SK-N-SH (cell line): ENCODE measurements around the gene ZNF444. TPM values are rescaled to one million over a fixed set of nuclear protein-coding genes. Genes with fewer than 3 reads are reported as not detected.

Experiments
- CTCF ChIA-PET: fragments of 300-600, 350-600 bp; formaldehyde crosslinking; extraction: SDS; loops from one replicate; lab custom pipeline; 2021; lab: Yijun Ruan, JAX
- POLR2A ChIA-PET: fragments of 350-600 bp; sonication (Branson Sonifier 250); formaldehyde crosslinking; extraction: SDS; loops from one replicate; lab custom pipeline; 2020; ENCODE audit warnings: antibody characterized with exemption, inconsistent platforms; lab: Yijun Ruan, JAX
- DNase-seq: peaks from one replicate; pipeline ENCODE4 v3.0.0; 2012
- H2AFZ ChIP-seq: fragments of 200-600 bp; sonication (generic); 2 replicates; pipeline ENCODE4 v1.8.1; 2016; ENCODE audit warnings: antibody characterized with exemption, mild to moderate bottlenecking, low read depth
- H3F3A ChIP-seq: fragments of 200-600 bp; sonication (generic); replicated peaks from 2 replicates; pipeline ENCODE3; 2016; ENCODE audit warnings: antibody characterized with exemption, mild to moderate bottlenecking; ENCODE audit not compliant: insufficient read depth
- H3K27ac ChIP-seq, 2 experiments: fragments of 200-500 bp in 1 of 2; fragments of 200-600 bp in 1 of 2; sonication (Bioruptor generic) in 1 of 2; sonication (generic), shearing (Covaris generic) in 1 of 2; 2 replicates each; pipeline versions ENCODE4 v1.5.1 to v1.6.1; 2014 to 2016; ENCODE audit warnings: low read depth in 2 of 2, inconsistent platforms in 1 of 2, low read length in 1 of 2, mild to moderate bottlenecking in 1 of 2, mixed read lengths in 1 of 2
- H3K27me3 ChIP-seq: fragments of 200-600 bp; sonication (generic), shearing (Covaris generic); 2 replicates; pipeline ENCODE4 v1.6.1; 2016; ENCODE audit warnings: mixed run types; ENCODE audit not compliant: insufficient read depth
- H3K36me3 ChIP-seq, 2 experiments: fragments of 200-500 bp in 1 of 2; fragments of 200-600 bp in 1 of 2; sonication (Bioruptor generic) in 1 of 2; sonication (generic) in 1 of 2; replicated peaks in 1 of 2; 2 replicates each; pipeline versions ENCODE3 to v1.5.1; 2014 to 2016; ENCODE audit warnings: low read length in 1 of 2, mild to moderate bottlenecking in 1 of 2; ENCODE audit not compliant: insufficient read depth in 2 of 2, control insufficient read depth in 1 of 2
- H3K4me1 ChIP-seq, 2 experiments: fragments of 200-500 bp in 1 of 2; fragments of 200-600 bp in 1 of 2; sonication (Bioruptor generic) in 1 of 2; sonication (generic), shearing (Covaris generic) in 1 of 2; 2 replicates each; pipeline versions ENCODE4 v1.5.1 to v1.6.1; 2014 to 2016; ENCODE audit warnings: low read depth in 1 of 2, low read length in 1 of 2, mixed run types in 1 of 2; ENCODE audit not compliant: insufficient read depth in 2 of 2, control insufficient read depth in 1 of 2
- H3K4me2 ChIP-seq: fragments of 200-600 bp; sonication (generic), shearing (Covaris generic); 2 replicates; pipeline ENCODE4 v1.6.1; 2017; ENCODE audit warnings: mixed run types
- H3K4me3 ChIP-seq, 2 experiments: fragments of 200-500 bp in 1 of 2; fragments of 200-600 bp in 1 of 2; sonication (Bioruptor generic) in 1 of 2; sonication (generic), shearing (Covaris generic) in 1 of 2; 2 replicates each; pipeline versions ENCODE4 v1.5.1 to v1.8.1; 2014 to 2016; ENCODE audit warnings: low read depth in 2 of 2, inconsistent platforms in 1 of 2, low read length in 1 of 2, mild to moderate bottlenecking in 1 of 2, mixed read lengths in 1 of 2, moderate library complexity in 1 of 2
- H3K79me2 ChIP-seq: fragments of 200-600 bp; sonication (generic); 2 replicates; pipeline ENCODE4 v1.8.1; 2017; ENCODE audit warnings: mild to moderate bottlenecking; ENCODE audit not compliant: insufficient read depth
- H3K9ac ChIP-seq: fragments of 200-600 bp; sonication (generic); 2 replicates; pipeline ENCODE4 v1.6.1; 2017; ENCODE audit warnings: mixed run types
- H3K9me2 ChIP-seq: fragments of 200-600 bp; sonication (generic); 2 replicates; pipeline ENCODE4 v1.6.1; 2017; ENCODE audit warnings: mixed run types
- H3K9me3 ChIP-seq: fragments of 200-600 bp; sonication (generic); 2 replicates; pipeline ENCODE4 v1.6.1; 2017; ENCODE audit warnings: mixed run types, mild to moderate bottlenecking, moderate library complexity
- H4K20me1 ChIP-seq: fragments of 200-600 bp; sonication (generic); 2 replicates; pipeline ENCODE4 v1.6.1; 2017; ENCODE audit warnings: mild to moderate bottlenecking, mixed run types; ENCODE audit not compliant: insufficient read depth
- CHD2 ChIP-seq: fragments of 150-350 bp; IDR thresholded peaks from 2 replicates; pipeline ENCODE4 v1.6.1; 2018; ENCODE audit warnings: low read length; ENCODE audit not compliant: partially characterized antibody
- EZH2phosphoT487 ChIP-seq: fragments of 200-600 bp; sonication (generic); IDR thresholded peaks from 2 replicates; pipeline ENCODE4 v1.6.1; 2017; ENCODE audit warnings: low read depth, mixed run types, mild to moderate bottlenecking, antibody characterized with exemption, moderate library complexity, borderline replicate concordance
- FOXJ3 ChIP-seq: sonication (generic); formaldehyde crosslinking; IDR thresholded peaks from 2 replicates; pipeline ENCODE4 v1.5.1; 2020; ENCODE audit warnings: mild to moderate bottlenecking, missing genetic modification reagents
- GABPA ChIP-seq: IDR thresholded peaks from 2 replicates; pipeline ENCODE4 v1.4.0; 2012; ENCODE audit warnings: low read depth, mild to moderate bottlenecking
- MEF2A ChIP-seq: IDR thresholded peaks from 2 replicates; pipeline ENCODE4 v1.4.0; 2012; ENCODE audit warnings: low read depth, borderline replicate concordance
- NFIC ChIP-seq: IDR thresholded peaks from 2 replicates; pipeline ENCODE4 v1.4.0; 2012; ENCODE audit warnings: borderline replicate concordance
- SIN3A ChIP-seq: IDR thresholded peaks from 2 replicates; pipeline ENCODE4 v1.6.1; 2012; ENCODE audit warnings: low read depth, mild to moderate bottlenecking, low read length, moderate library complexity, borderline replicate concordance
- TEAD4 ChIP-seq: IDR thresholded peaks from 2 replicates; pipeline ENCODE4 v1.4.0; 2012; ENCODE audit warnings: mild to moderate bottlenecking, borderline replicate concordance; ENCODE audit not compliant: insufficient read depth
- ZBTB33 ChIP-seq: IDR thresholded peaks from 2 replicates; pipeline ENCODE4 v1.4.0; 2012; ENCODE audit warnings: low read depth, borderline replicate concordance
- WGBS: methylation state at CpG from one replicate; pipeline ENCODE4 v1.1.6; 2017; ENCODE audit warnings: low lambda C conversion rate; 5-methylcytosine and 5-hydroxymethylcytosine counted together
- polyA plus RNA-seq, 3 experiments: library from polyadenylated mRNA; depleted of rRNA; stranded (reverse); fragments of >200 nt; gene quantifications; 2 replicates each; pipeline ENCODE4 v1.2.3, GENCODE V29; 2012
- TF ChIP-seq, protein P1 (sequence below): fragments of 150-350 bp; IDR thresholded peaks from 2 replicates; pipeline ENCODE4 v1.6.1; 2017; ENCODE audit warnings: antibody characterized with exemption, low read length, low read depth, borderline replicate concordance

Gene ZNF444
- polyA plus RNA-seq, 1 of the 3 experiments (the other 2 are of a cell fraction) = 23.2 TPM

GRCh38 chr19:56146904-56147303 lies 5.8 kb downstream of the ZNF444 start:
- Histone ChIP-seq H3K27ac (no peak overlapping the region), H3K4me2 (no peak overlapping the region), H3K79me2 (peaks cover 43% of the 10 kb centered on the region), H3K4me3 (no peak overlapping the region), H2AFZ (no peak overlapping the region), H3K9me3 (no peaks in the 10 kb centered on the region), H3K9me2 (no peaks in the 10 kb centered on the region), H4K20me1 (peaks cover 8% of the 10 kb centered on the region; the same call in 1 of the 2 replicates), H3K27me3 (no peaks in the 10 kb centered on the region), H3K36me3 (peaks cover 3 to 23% of the 10 kb centered on the region in 2 experiments), H3F3A (no peaks in the 10 kb centered on the region), H3K9ac (no peak overlapping the region), H3K4me1 (peaks cover 0 to 13% of the 10 kb centered on the region in 2 experiments; a peak in 1 of 4 replicates)
- POLR2A ChIA-PET = no interaction called here
- WGBS = 95% methylated on average over 27 of the region's 31 CpGs
- no peak for DNase-seq
- TF ChIP-seq TEAD4 (no peak), EZH2phosphoT487 (no peak), FOXJ3 (no peak), NFIC (no peak), SIN3A (no peak), ZBTB33 (no peak), GABPA (no peak), CHD2 (no peak)
- TF ChIP-seq, protein P1, sequence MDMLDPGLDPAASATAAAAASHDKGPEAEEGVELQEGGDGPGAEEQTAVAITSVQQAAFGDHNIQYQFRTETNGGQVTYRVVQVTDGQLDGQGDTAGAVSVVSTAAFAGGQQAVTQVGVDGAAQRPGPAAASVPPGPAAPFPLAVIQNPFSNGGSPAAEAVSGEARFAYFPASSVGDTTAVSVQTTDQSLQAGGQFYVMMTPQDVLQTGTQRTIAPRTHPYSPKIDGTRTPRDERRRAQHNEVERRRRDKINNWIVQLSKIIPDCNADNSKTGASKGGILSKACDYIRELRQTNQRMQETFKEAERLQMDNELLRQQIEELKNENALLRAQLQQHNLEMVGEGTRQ = no peak
- CTCF ChIA-PET = no interaction called here

DNA sequence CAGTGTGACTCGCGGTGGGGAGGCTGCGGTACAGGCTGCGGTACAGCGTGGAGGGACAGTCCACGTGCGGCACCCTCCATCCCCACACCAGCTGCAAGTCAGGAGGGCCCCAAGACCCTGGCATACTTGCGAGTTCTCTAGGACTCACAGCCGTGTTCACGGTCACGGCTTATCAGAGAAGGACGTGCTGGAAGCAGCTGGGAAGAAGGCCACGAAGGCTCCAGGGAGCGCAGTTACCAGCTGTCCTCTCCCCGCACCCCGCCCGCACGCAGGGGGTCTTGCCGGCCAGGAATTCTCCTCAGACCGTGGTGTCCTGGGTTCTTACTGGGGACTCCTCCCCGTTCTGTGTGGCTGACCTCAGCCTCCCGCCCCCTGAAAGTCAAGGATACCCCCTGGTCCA lies 6.2 kb downstream of the ZNF444 start:
- no peaks in the 10 kb centered on the region for H3F3A ChIP-seq
- peaks cover 0 to 9% of the 10 kb centered on the region in 2 experiments; a peak in 1 of 4 replicates for H3K4me1 ChIP-seq
- WGBS = 93% methylated on average over 18 of the region's 22 CpGs
- peaks cover 12% of the 10 kb centered on the region; the same call in 1 of the 2 replicates for H4K20me1 ChIP-seq
- H2AFZ ChIP-seq = no peak overlapping the region
- CTCF ChIA-PET = no interaction called here
- no peak for TF ChIP-seq MEF2A
- H3K4me3 ChIP-seq = no peak overlapping the region
- no peaks in the 10 kb centered on the region for H3K9me2 ChIP-seq
- no peak for DNase-seq
- peaks cover 43% of the 10 kb centered on the region for H3K79me2 ChIP-seq
- no peaks in the 10 kb centered on the region for H3K9me3 ChIP-seq
- POLR2A ChIA-PET = no interaction called here
- no peak overlapping the region for H3K9ac ChIP-seq
- H3K27me3 ChIP-seq = no peaks in the 10 kb centered on the region
- peaks cover 3 to 23% of the 10 kb centered on the region in 2 experiments for H3K36me3 ChIP-seq
- H3K4me2 ChIP-seq = no peak overlapping the region
- H3K27ac ChIP-seq = no peak overlapping the region
